H1 (cell line): Measurements from ENCODE around the gene NMRK2. TPM values are rescaled to one million over a fixed set of nuclear protein-coding genes. Genes with fewer than 3 reads are reported as not detected.
A peak's percentile ranks its signal among the peaks of the same experiment; 100 is the strongest.

Experiments used
- CTCF ChIA-PET: fragments of 300-600 bp; sonication (Branson Sonifier 250); formaldehyde crosslinking; loops from one replicate; lab custom pipeline; 2021; ENCODE audit not compliant: partially characterized antibody; lab: Charles Lee
- POLR2A ChIA-PET: fragments of 300-600 bp; sonication (Branson Sonifier 250); formaldehyde crosslinking; loops from one replicate; lab custom pipeline; 2021; ENCODE audit warnings: inconsistent platforms; ENCODE audit not compliant: partially characterized antibody; lab: Charles Lee
- DNase-seq, 2 experiments: peaks; one replicate each; pipeline versions ENCODE4 v3.0.0 to v3.0.0-alpha.2; 2010 to 2022; ENCODE audit warnings: low spot score in 2 of 2, low read depth in 1 of 2, mixed read lengths in 1 of 2
- FAIRE-seq: peaks from 2 replicates; lab custom pipeline; 2011; peaks lifted over from hg19 to GRCh38; lab: Jason Lieb, UNC
- H2AFZ ChIP-seq: 2 replicates; pipeline ENCODE4 v1.8.1; 2012; ENCODE audit warnings: low read length, inconsistent platforms
- H2AK5ac ChIP-seq: 2 replicates; pipeline ENCODE4 v1.6.1; 2013; ENCODE audit warnings: low read depth, low read length
- H2BK120ac ChIP-seq: replicated peaks from 2 replicates; pipeline ENCODE3; 2013; ENCODE audit warnings: low read depth, low read length, inconsistent platforms
- H2BK12ac ChIP-seq: 2 replicates; pipeline ENCODE4 v1.6.1; 2013; ENCODE audit warnings: low read depth, low read length
- H2BK15ac ChIP-seq: 2 replicates; pipeline ENCODE4 v1.6.1; 2013; ENCODE audit warnings: low read length
- H2BK20ac ChIP-seq: 2 replicates; pipeline ENCODE4 v1.6.1; 2013; ENCODE audit warnings: low read length
- H2BK5ac ChIP-seq: 2 replicates; pipeline ENCODE4 v1.6.1; 2013; ENCODE audit warnings: low read depth, low read length
- H3K14ac ChIP-seq: 2 replicates; pipeline ENCODE4 v1.6.1; 2013; ENCODE audit warnings: inconsistent platforms; ENCODE audit not compliant: insufficient read length
- H3K18ac ChIP-seq: 2 replicates; pipeline ENCODE4 v1.6.1; 2013; ENCODE audit warnings: low read length; ENCODE audit errors: extremely low read depth
- H3K23ac ChIP-seq: 2 replicates; pipeline ENCODE4 v1.6.1; 2013; ENCODE audit warnings: inconsistent platforms; ENCODE audit not compliant: insufficient read length
- H3K23me2 ChIP-seq: 2 replicates; pipeline ENCODE4 v1.6.1; 2013; ENCODE audit warnings: low read depth, low read length
- H3K27ac ChIP-seq: 2 replicates; pipeline ENCODE4 v1.6.1; 2011; ENCODE audit warnings: low read depth, low read length, inconsistent platforms
- H3K27me3 ChIP-seq, 4 experiments: replicated peaks in 1 of 4; 1 replicate in 1 of 4; 2 replicates in 3 of 4; pipeline versions ENCODE4 v1.6.1 to v1.8.1; 2011 to 2013; ENCODE audit warnings: low read length in 3 of 4, mild to moderate bottlenecking in 3 of 4, inconsistent platforms in 2 of 4, mixed read lengths in 2 of 4, moderate library complexity in 1 of 4; ENCODE audit not compliant: control insufficient read depth in 3 of 4, insufficient read depth in 3 of 4; ENCODE audit errors: extremely low read depth in 1 of 4
- H3K36me3 ChIP-seq, 4 experiments: 2 replicates each; pipeline versions ENCODE4 v1.6.1 to v1.8.1; 2011 to 2013; ENCODE audit warnings: mild to moderate bottlenecking in 4 of 4, low read length in 3 of 4, moderate library complexity in 2 of 4, control low read depth in 1 of 4, inconsistent platforms in 1 of 4; ENCODE audit not compliant: insufficient read depth in 4 of 4, control insufficient read depth in 2 of 4
- H3K4ac ChIP-seq: replicated peaks from 2 replicates; pipeline ENCODE3; 2013; ENCODE audit warnings: low read length, low read depth, mixed read lengths, inconsistent platforms; ENCODE audit not compliant: insufficient read length
- H3K4me1 ChIP-seq, 4 experiments: replicated peaks in 1 of 4; 1 replicate in 1 of 4; 2 replicates in 3 of 4; pipeline versions ENCODE4 v1.6.1 to v1.8.1; 2011 to 2013; ENCODE audit warnings: low read length in 3 of 4, inconsistent platforms in 2 of 4, mixed read lengths in 1 of 4; ENCODE audit not compliant: insufficient read depth in 4 of 4, control insufficient read depth in 3 of 4
- H3K4me2 ChIP-seq, 2 experiments: 2 replicates each; pipeline versions ENCODE4 v1.6.1 to v1.8.1; 2011 to 2013; ENCODE audit warnings: low read depth in 2 of 2, low read length in 2 of 2, control low read depth in 1 of 2, inconsistent platforms in 1 of 2, mild to moderate bottlenecking in 1 of 2; ENCODE audit not compliant: insufficient read depth in 1 of 2
- H3K4me3 ChIP-seq, 4 experiments: fragments of 200-600, 300-600 bp in 1 of 4; sonication (generic), shearing (Covaris generic), sonication (Bioruptor Twin) in 1 of 4; 2 replicates each; pipeline versions ENCODE4 v1.5.1 to v1.8.1; 2011 to 2016; ENCODE audit warnings: low read length in 4 of 4, low read depth in 3 of 4, control low read depth in 2 of 4, inconsistent platforms in 2 of 4, mild to moderate bottlenecking in 2 of 4, mixed read lengths in 1 of 4, moderate library complexity in 1 of 4; ENCODE audit not compliant: insufficient read depth in 2 of 4; ENCODE audit errors: extremely low read depth in 1 of 4
- H3K56ac ChIP-seq: replicated peaks from 2 replicates; pipeline ENCODE3; 2013; ENCODE audit warnings: low read depth, mild to moderate bottlenecking, mixed read lengths, low read length, inconsistent platforms; ENCODE audit not compliant: insufficient read length
- H3K79me1 ChIP-seq: 2 replicates; pipeline ENCODE4 v1.6.1; 2013; ENCODE audit warnings: low read depth, low read length, control low read depth
- H3K79me2 ChIP-seq, 2 experiments: 2 replicates each; pipeline versions ENCODE4 v1.6.1 to v1.8.1; 2012 to 2013; ENCODE audit warnings: low read length in 2 of 2, mild to moderate bottlenecking in 2 of 2, inconsistent platforms in 1 of 2; ENCODE audit not compliant: insufficient read depth in 2 of 2, control insufficient read depth in 1 of 2
- H3K9ac ChIP-seq, 4 experiments: replicated peaks in 1 of 4; 1 replicate in 1 of 4; 2 replicates in 3 of 4; pipeline versions ENCODE4 v1.6.1 to v1.8.1; 2011 to 2013; ENCODE audit warnings: low read depth in 3 of 4, low read length in 3 of 4, control low read depth in 2 of 4, mild to moderate bottlenecking in 2 of 4, moderate library complexity in 2 of 4, inconsistent platforms in 1 of 4; ENCODE audit errors: extremely low read depth in 1 of 4
- H3K9me3 ChIP-seq, 2 experiments: 2 replicates each; pipeline versions ENCODE4 v1.6.1 to v1.8.1; 2012 to 2013; ENCODE audit warnings: mild to moderate bottlenecking in 2 of 2, moderate library complexity in 2 of 2, control low read depth in 1 of 2, inconsistent platforms in 1 of 2, low read depth in 1 of 2, low read length in 1 of 2, mixed read lengths in 1 of 2; ENCODE audit not compliant: insufficient read depth in 2 of 2
- H4K20me1 ChIP-seq, 2 experiments: replicated peaks in 1 of 2; 2 replicates each; pipeline versions ENCODE3 to v1.8.1; 2011 to 2013; ENCODE audit warnings: inconsistent platforms in 2 of 2, low read length in 2 of 2, mild to moderate bottlenecking in 1 of 2; ENCODE audit not compliant: insufficient read depth in 2 of 2, control insufficient read depth in 1 of 2
- H4K5ac ChIP-seq: 2 replicates; pipeline ENCODE4 v1.6.1; 2013; ENCODE audit warnings: low read length, low read depth, mixed read lengths, inconsistent platforms; ENCODE audit not compliant: insufficient read length
- H4K8ac ChIP-seq: 2 replicates; pipeline ENCODE4 v1.8.0; 2013; ENCODE audit warnings: mild to moderate bottlenecking, moderate library complexity, low read length, inconsistent platforms; ENCODE audit not compliant: insufficient read depth; ENCODE audit errors: extremely low read depth
- H4K91ac ChIP-seq: replicated peaks from 2 replicates; pipeline ENCODE3; 2013; ENCODE audit warnings: low read length, mixed read lengths, inconsistent platforms; ENCODE audit not compliant: insufficient read length
- CEBPB ChIP-seq: IDR thresholded peaks from 2 replicates; pipeline ENCODE4 v1.6.1; 2012; ENCODE audit warnings: low read depth, low read length
- CTCF ChIP-seq, 3 experiments: IDR thresholded peaks; 1 replicate in 2 of 3; 2 replicates in 1 of 3; pipeline versions ENCODE4 v1.5.1 to v1.6.1; 2011; ENCODE audit warnings: low read length in 3 of 3, mild to moderate bottlenecking in 3 of 3, inconsistent platforms in 2 of 3, low read depth in 1 of 3, moderate library complexity in 1 of 3; ENCODE audit not compliant: insufficient read depth in 1 of 3; ENCODE audit errors: control extremely low read depth in 1 of 3
- GABPA ChIP-seq: IDR thresholded peaks from 2 replicates; pipeline ENCODE4 v1.6.1; 2011; ENCODE audit warnings: mild to moderate bottlenecking, low read length, moderate library complexity, borderline replicate concordance; ENCODE audit not compliant: insufficient read depth
- HDAC2 ChIP-seq, 2 experiments: fragments of 300-600 bp in 1 of 2; sonication (generic) in 1 of 2; IDR thresholded peaks; 2 replicates each; pipeline ENCODE4 v1.6.1; 2011 to 2012; ENCODE audit warnings: low read depth in 2 of 2, low read length in 2 of 2, mild to moderate bottlenecking in 2 of 2, moderate library complexity in 2 of 2, borderline replicate concordance in 1 of 2, inconsistent platforms in 1 of 2
- NRF1 ChIP-seq: IDR thresholded peaks from 2 replicates; pipeline ENCODE4 v1.6.1; 2011; ENCODE audit warnings: mild to moderate bottlenecking, low read depth, low read length, improper control_type of control experiment
- TAF1 ChIP-seq: IDR thresholded peaks from 2 replicates; pipeline ENCODE4 v1.6.1; 2011; ENCODE audit warnings: mild to moderate bottlenecking, low read depth, low read length
- TAF7 ChIP-seq: optimal IDR thresholded peaks from 2 replicates; pipeline ENCODE3; 2011; ENCODE audit warnings: low read depth, mild to moderate bottlenecking, inconsistent platforms, low read length, moderate library complexity, borderline replicate concordance
- TBP ChIP-seq: IDR thresholded peaks from 2 replicates; pipeline ENCODE4 v1.6.1; 2011; ENCODE audit warnings: low read depth, low read length, improper control_type of control experiment
- WGBS, 2 experiments: shearing (Covaris generic) in 1 of 2; methylation state at CpG; one replicate each; pipeline versions ENCODE4 v1.1.6 to v1.1.7; 2013 to 2015; ENCODE audit warnings: low lambda C conversion rate in 2 of 2, mixed read lengths in 2 of 2, inconsistent platforms in 1 of 2, low coverage in 1 of 2, missing lambda C conversion rate in 1 of 2; ENCODE audit not compliant: insufficient replicate concordance in 2 of 2, insufficient coverage in 1 of 2, insufficient read length in 1 of 2; ENCODE audit errors: extremely low coverage in 1 of 2, missing lambda C conversion rate in 1 of 2; 5-methylcytosine and 5-hydroxymethylcytosine counted together
- polyA plus RNA-seq, 7 experiments: library from polyadenylated mRNA; depleted of rRNA in 3 of 7; stranded (reverse) in 5 of 7; unstranded in 2 of 7; fragments of >200 nt in 5 of 7; fragments of 200-250 nt in 2 of 7; gene quantifications; 1 replicate in 5 of 7; 2 replicates in 1 of 7; 4 replicates in 1 of 7; pipeline versions ENCODE4 v1.2.1 to v1.2.3, GENCODE V29; 2011 to 2013; ENCODE audit warnings: missing spikeins in 2 of 7, mixed read lengths in 2 of 7
- total RNA-seq: library from RNA; stranded (reverse); fragmentation: NEBNext Ultra II Directional; extraction: Animal tissue kit (Norgen Biotek cat#: 25700); gene quantifications from 2 replicates; pipeline ENCODE4 v1.2.1, GENCODE V29; 2021

NMRK2 gene
- total and polyA plus RNA-seq, 2 of the 8 experiments (the other 6 are each of a cell fraction or from before 2014, with no cell fraction given), result 87.4 to 206 TPM

- H3K4ac ChIP-seq, result no peak overlapping the region
- ChIA-PET POLR2A (interaction anchor here (0.5 to 5.1 kb wide), 13 partner anchors 10 to 483 kb away, joined by 3 to 46 read pairs (median 4); partner anchors contain the start of genes ATCAY, DAPK3, NMRK2 and RAX2), CTCF (interaction anchor here (0.6 to 3.7 kb wide), 28 partner anchors 9 to 1985 kb away, joined by 3 to 21 read pairs (median 3); partner anchors contain the start of genes DAPK3 and PIAS4)
- no peak overlapping the region for H2BK20ac ChIP-seq
- no peak overlapping the region for H3K14ac ChIP-seq
- H3K9ac ChIP-seq, result no peak overlapping the region
- peak overlapping the region; percentile 77 to 97 for H3K4me2 ChIP-seq
- peaks cover 16 to 25% of the 10 kb centered on the region in 2 experiments for H3K79me2 ChIP-seq
- H4K5ac ChIP-seq, result peak overlapping the region; percentile 75
- peaks cover 7% of the 10 kb centered on the region; the same call in 1 of the 2 replicates for H3K79me1 ChIP-seq
- H3K56ac ChIP-seq, result no peak overlapping the region
- no peak overlapping the region for H2BK15ac ChIP-seq
- no peak overlapping the region for H4K8ac ChIP-seq
- no peak overlapping the region for H2AK5ac ChIP-seq
- H2BK5ac ChIP-seq, result no peak overlapping the region
- no peak overlapping the region for H4K91ac ChIP-seq
- no peak for FAIRE-seq
- H3K9me3 ChIP-seq, result no peaks in the 10 kb centered on the region
- 0 out of 2 replicates have a peak overlapping the region, but pooled peaks have one; percentile 51 for H3K18ac ChIP-seq
- H3K23ac ChIP-seq, result no peak overlapping the region
- peaks cover 8% of the 10 kb centered on the region for H3K23me2 ChIP-seq
- peaks cover 12 to 19% (median 15%) of the 10 kb centered on the region in 4 experiments for H3K36me3 ChIP-seq
- peaks cover 21 to 22% of the 10 kb centered on the region in 2 experiments for H4K20me1 ChIP-seq
- H3K27me3 ChIP-seq, result no peaks in the 10 kb centered on the region
- H3K27ac ChIP-seq, result no peak overlapping the region
- DNase-seq, result peak in 1 of 2 experiments; percentile 87
- H2BK12ac ChIP-seq, result no peak overlapping the region
- peak overlapping the region; percentile 48; the same call in 1 of the 2 replicates for H2AFZ ChIP-seq
- H3K4me3 ChIP-seq, result peak overlapping the region in 3 of 4 experiments; percentile 36 to 79 (median 39); a peak in 7 of 8 replicates
- no peak overlapping the region for H2BK120ac ChIP-seq
- H3K4me1 ChIP-seq, result peaks cover 2 to 13% (median 9%) of the 10 kb centered on the region in 4 experiments
- WGBS, 2 experiments, result 20% methylated on average over 27 of the region's 30 CpGs; no CpG with 5 or more reads in 1 of the 2 experiments
- TF ChIP-seq NRF1 (peak; percentile 96), HDAC2 (IDR thresholded peaks at IDR 0.05; ENCODE audit: borderline replicate concordance in 1 of 2, low read depth in 2 of 2, low read length in 2 of 2) (no peak), TAF7 (no peak), CTCF (IDR thresholded peaks at IDR 0.05; ENCODE audit: control extremely low read depth in 1 of 3, insufficient read depth in 1 of 3, low read depth in 1 of 3, low read length in 3 of 3) (peak; percentile 69 to 77 (median 76)), TBP (0 out of 2 replicates have a peak, but pooled peaks have one; percentile 16), GABPA (no peak), CEBPB (no peak), TAF1 (no peak)
Observed at GRCh38 chr19:3987619-3988371, 54.9 kb downstream of the NMRK2 start.
